Stimulated activated CD8-positive, alpha-beta memory T cell treated with anti-CD3 and anti-CD28 coated beads, Interleukin-15, amount 100 ng/mL, for 24 hours (primary cell): ENCODE results near the gene NPFF.

Experiments
- DNase-seq: peaks from one replicate; pipeline ENCODE4 v3.0.0-alpha.2; 2020; ENCODE audit warnings: low read depth

The NPFF gene

GRCh38 chr12:53474819-53475218, 32.5 kb downstream of the NPFF start:
- no peak for DNase-seq

- no peak for DNase-seq
These were observed 33.2 kb downstream of the NPFF start for GRCh38 chr12:53474077-53474476.

GRCh38 chr12:53472056-53472582, 35.2 kb downstream of the NPFF start:
- DNase-seq = no peak

- no peak for DNase-seq
These were observed 39.0 kb downstream of the NPFF start for GRCh38 chr12:53468282-53468681.

- DNase-seq = no peak
These were observed 39.4 kb downstream of the NPFF start for GRCh38 chr12:53467880-53468279.

GRCh38 chr12:53467082-53467481, 40.2 kb downstream of the NPFF start:
- DNase-seq = no peak

- no peak for DNase-seq
These were observed 40.6 kb downstream of the NPFF start for GRCh38 chr12:53466640-53467039.

GRCh38 chr12:53465679-53466078, 41.6 kb downstream of the NPFF start:
- DNase-seq = no peak

GRCh38 chr12:53464685-53465418, 42.4 kb downstream of the NPFF start:
- DNase-seq = no peak

GRCh38 chr12:53463802-53464560, 43.3 kb downstream of the NPFF start:
- DNase-seq = no peak

- no peak for DNase-seq
These were observed 44.3 kb downstream of the NPFF start for GRCh38 chr12:53462935-53463334.

- DNase-seq = no peak
These were observed 45.7 kb downstream of the NPFF start for GRCh38 chr12:53461591-53461990.

GRCh38 chr12:53461059-53461458, 46.2 kb downstream of the NPFF start:
- no peak for DNase-seq

- no peak for DNase-seq
These were observed 48.2 kb downstream of the NPFF start for GRCh38 chr12:53459097-53459496.
